Progenitor cell of endocrine pancreas (in vitro differentiated cells): ENCODE measurements around the gene FNDC3B. TPM values are rescaled to one million over a fixed set of nuclear protein-coding genes. Genes with fewer than 3 reads are reported as not detected.
"Not testable (repeated sequence)": the region's sequence is repeated elsewhere in the genome, so short reads cannot be mapped to it uniquely, and the experiment has no call there.

Source experiments
- DNase-seq: peaks from one replicate; pipeline ENCODE4 v3.0.0; 2021; ENCODE audit warnings: low spot score; ENCODE audit not compliant: unreplicated experiment
- H3K27ac Mint-ChIP-seq: 2 replicates; pipeline ENCODE4 v1.8.0; 2021; ENCODE audit warnings: mild to moderate bottlenecking, moderate library complexity, mixed read lengths
- H3K27me3 Mint-ChIP-seq: 2 replicates; pipeline ENCODE4 v1.8.0; 2021; ENCODE audit warnings: mixed read lengths
- H3K36me3 Mint-ChIP-seq: 2 replicates; pipeline ENCODE4 v1.8.0; 2022; ENCODE audit warnings: mixed read lengths; ENCODE audit not compliant: insufficient read depth
- H3K4me1 Mint-ChIP-seq: 2 replicates; pipeline ENCODE4 v1.8.0; 2021; ENCODE audit warnings: low read depth, mixed read lengths
- H3K4me3 Mint-ChIP-seq: 2 replicates; pipeline ENCODE4 v1.8.0; 2021; ENCODE audit warnings: low read depth, mild to moderate bottlenecking, moderate library complexity, mixed read lengths
- H3K9me3 Mint-ChIP-seq: 2 replicates; pipeline ENCODE4 v1.8.0; 2021; ENCODE audit warnings: low read depth, mixed read lengths
- CTCF ChIP-seq: fragments of 200-600 bp; sonication (generic); IDR thresholded peaks from one replicate; pipeline ENCODE4 v1.5.0; 2021; ENCODE audit warnings: antibody characterized with exemption, mild to moderate bottlenecking; ENCODE audit not compliant: unreplicated experiment
- total RNA-seq: library from RNA; stranded (reverse); gene quantifications from 2 replicates; pipeline ENCODE4 v1.2.1, GENCODE V29; 2021

Gene FNDC3B
- total RNA-seq, 1 donor from 2014 or later, result 158 TPM

GRCh38 chr3:172241405-172241804 lies 202.0 kb downstream of the FNDC3B start:
- H3K4me3 Mint-ChIP-seq, result no peak overlapping the region
- peaks cover 44% of the 10 kb centered on the region for H3K36me3 Mint-ChIP-seq
- H3K27me3 Mint-ChIP-seq, result no peaks in the 10 kb centered on the region

GRCh38 chr3:172242471-172242870 lies 203.1 kb downstream of the FNDC3B start:
- not testable (repeated sequence) for H3K27me3 Mint-ChIP-seq, H3K27ac Mint-ChIP-seq, H3K4me3 Mint-ChIP-seq, H3K4me1 Mint-ChIP-seq, DNase-seq
- peaks cover 22% of the 10 kb centered on the region for H3K9me3 Mint-ChIP-seq
- H3K36me3 Mint-ChIP-seq, result peaks cover 49% of the 10 kb centered on the region

More at GRCh38 chr3:172241405-172241804, 202.0 kb downstream of the FNDC3B start:
- TF ChIP-seq CTCF, result no peak
- Mint-ChIP-seq H3K27ac (no peak overlapping the region), H3K9me3 (peaks cover 22% of the 10 kb centered on the region), H3K4me1 (peaks cover 8% of the 10 kb centered on the region)
- DNase-seq, result no peak

GRCh38 chr3:172243376-172243775 lies 204.0 kb downstream of the FNDC3B start:
- not testable (repeated sequence) for DNase-seq, H3K4me3 Mint-ChIP-seq, H3K27me3 Mint-ChIP-seq, H3K4me1 Mint-ChIP-seq
- Mint-ChIP-seq H3K36me3 (peaks cover 51% of the 10 kb centered on the region), H3K27ac (peak overlapping the region; percentile 82), H3K9me3 (peaks cover 22% of the 10 kb centered on the region)

GRCh38 chr3:172244011-172244410 lies 204.6 kb downstream of the FNDC3B start:
- H3K27ac Mint-ChIP-seq, result no peak overlapping the region
- peaks cover 22% of the 10 kb centered on the region for H3K9me3 Mint-ChIP-seq
- peaks cover 3% of the 10 kb centered on the region for H3K4me1 Mint-ChIP-seq
- TF ChIP-seq CTCF, result no peak
- no peak for DNase-seq
- no peak overlapping the region for H3K4me3 Mint-ChIP-seq
- no peaks in the 10 kb centered on the region for H3K27me3 Mint-ChIP-seq
- H3K36me3 Mint-ChIP-seq, result peaks cover 47% of the 10 kb centered on the region

- DNase-seq, result no peak
- peaks cover 43% of the 10 kb centered on the region for H3K36me3 Mint-ChIP-seq
- H3K9me3 Mint-ChIP-seq, result peaks cover 22% of the 10 kb centered on the region
- no peak overlapping the region for H3K4me3 Mint-ChIP-seq
- peak overlapping the region; percentile 37 for H3K27ac Mint-ChIP-seq
- peaks cover 8% of the 10 kb centered on the region for H3K4me1 Mint-ChIP-seq
- H3K27me3 Mint-ChIP-seq, result no peaks in the 10 kb centered on the region
- no peak for TF ChIP-seq CTCF
Measured at GRCh38 chr3:172245241-172245640, 205.9 kb downstream of the FNDC3B start.

- no peak for DNase-seq
- H3K27me3 Mint-ChIP-seq, result no peaks in the 10 kb centered on the region
- peaks cover 36% of the 10 kb centered on the region for H3K36me3 Mint-ChIP-seq
- H3K27ac Mint-ChIP-seq, result no peak overlapping the region
- H3K4me1 Mint-ChIP-seq, result peaks cover 9% of the 10 kb centered on the region
- no peak for TF ChIP-seq CTCF
- H3K4me3 Mint-ChIP-seq, result no peak overlapping the region
- peaks cover 13% of the 10 kb centered on the region for H3K9me3 Mint-ChIP-seq
Measured at GRCh38 chr3:172246107-172246844, 206.9 kb downstream of the FNDC3B start.
